ENCODE results near the gene MYO1D. TPM values are rescaled to one million over a fixed set of nuclear protein-coding genes. Genes with fewer than 3 reads are reported as not detected.

MYO1D gene
- total RNA-seq, 4 donors from 2014 or later, result 70.5 to 92.3 (median 72.7) TPM

DNA sequence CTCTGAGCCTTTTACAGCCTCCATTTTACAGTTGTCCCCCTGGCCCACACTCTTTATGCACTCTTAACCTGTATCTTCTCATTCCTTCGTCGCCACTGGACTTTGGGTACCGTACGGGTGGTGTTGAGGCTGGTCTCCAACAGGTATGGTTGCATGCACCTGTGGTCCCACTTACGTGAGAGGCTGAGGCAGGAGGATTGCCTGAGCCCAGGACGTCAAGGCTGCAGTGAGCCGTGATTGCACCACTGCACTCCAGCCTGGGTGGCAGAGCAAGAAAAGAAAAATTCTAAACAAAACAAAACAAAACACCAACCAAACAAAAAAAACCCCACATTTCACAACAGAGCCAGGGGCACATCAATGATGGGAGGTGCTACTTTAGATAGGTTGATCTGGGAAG is 36.7 kb upstream of the MYO1D start:
- TF ChIP-seq, protein P1, sequence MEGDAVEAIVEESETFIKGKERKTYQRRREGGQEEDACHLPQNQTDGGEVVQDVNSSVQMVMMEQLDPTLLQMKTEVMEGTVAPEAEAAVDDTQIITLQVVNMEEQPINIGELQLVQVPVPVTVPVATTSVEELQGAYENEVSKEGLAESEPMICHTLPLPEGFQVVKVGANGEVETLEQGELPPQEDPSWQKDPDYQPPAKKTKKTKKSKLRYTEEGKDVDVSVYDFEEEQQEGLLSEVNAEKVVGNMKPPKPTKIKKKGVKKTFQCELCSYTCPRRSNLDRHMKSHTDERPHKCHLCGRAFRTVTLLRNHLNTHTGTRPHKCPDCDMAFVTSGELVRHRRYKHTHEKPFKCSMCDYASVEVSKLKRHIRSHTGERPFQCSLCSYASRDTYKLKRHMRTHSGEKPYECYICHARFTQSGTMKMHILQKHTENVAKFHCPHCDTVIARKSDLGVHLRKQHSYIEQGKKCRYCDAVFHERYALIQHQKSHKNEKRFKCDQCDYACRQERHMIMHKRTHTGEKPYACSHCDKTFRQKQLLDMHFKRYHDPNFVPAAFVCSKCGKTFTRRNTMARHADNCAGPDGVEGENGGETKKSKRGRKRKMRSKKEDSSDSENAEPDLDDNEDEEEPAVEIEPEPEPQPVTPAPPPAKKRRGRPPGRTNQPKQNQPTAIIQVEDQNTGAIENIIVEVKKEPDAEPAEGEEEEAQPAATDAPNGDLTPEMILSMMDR (IDR thresholded peaks at IDR 0.05), result no peak
- no peak for TF ChIP-seq EP300 (IDR thresholded peaks at IDR 0.05)
- no peak for TF ChIP-seq POLR2AphosphoS5 (IDR thresholded peaks at IDR 0.05)
- H3K36me3 ChIP-seq, result no peaks in the 10 kb centered on the region
- H3K27ac ChIP-seq, result no peak overlapping the region
- no peaks in the 10 kb centered on the region for H3K27me3 ChIP-seq
- peaks cover 11% of the 10 kb centered on the region for H3K4me1 ChIP-seq
- no peaks in the 10 kb centered on the region for H3K9me3 ChIP-seq
- DNase-seq (ENCODE audit: low spot score in 2 of 2), result no peak
- 94% methylated on average over 7 of the region's 7 CpGs for WGBS
- H3K4me3 ChIP-seq, result no peak overlapping the region

DNA sequence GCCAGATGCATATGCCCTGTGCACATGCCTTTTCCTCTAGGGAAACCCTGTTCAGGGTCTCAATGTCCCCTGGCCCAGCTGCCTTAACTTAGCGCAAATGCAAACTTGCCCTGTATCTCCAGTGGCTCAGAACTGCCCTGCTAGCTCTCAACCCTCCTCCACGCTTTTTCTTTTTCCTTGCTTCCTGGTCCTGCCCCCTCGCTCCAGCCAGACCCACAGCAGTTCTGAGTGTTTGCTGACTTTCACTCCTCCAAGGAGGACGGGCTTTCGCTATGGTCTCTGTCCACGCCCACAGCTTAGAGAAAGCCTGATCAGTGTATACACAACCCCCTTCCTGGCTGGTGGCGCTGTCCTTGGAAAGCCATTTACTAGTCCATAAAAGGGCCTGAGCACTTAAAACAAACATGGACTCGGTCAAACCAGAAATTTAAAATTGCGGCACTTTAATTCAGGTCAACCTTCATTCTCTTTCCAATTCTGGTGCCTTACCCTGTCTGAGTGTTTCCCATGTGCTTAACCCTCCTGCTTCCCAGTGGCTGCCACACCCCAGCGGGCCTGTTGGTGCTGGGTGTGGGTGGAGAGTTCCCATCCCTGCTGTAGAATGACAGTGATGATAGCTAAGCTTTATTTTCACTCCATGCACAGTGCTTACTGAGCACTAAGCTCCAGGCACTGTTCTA is 35.4 kb upstream of the MYO1D start:
- WGBS, result 26% methylated on average over 10 of the region's 10 CpGs
- Histone ChIP-seq H3K4me1 (peaks cover 11% of the 10 kb centered on the region), H3K4me3 (peak overlapping the region; percentile 16), H3K36me3 (no peaks in the 10 kb centered on the region), H3K27me3 (no peaks in the 10 kb centered on the region), H3K27ac (peak overlapping the region; percentile 59), H3K9me3 (no peaks in the 10 kb centered on the region)
- peak in 1 of 2 donors; percentile 83 for DNase-seq (ENCODE audit: low spot score in 2 of 2)
- TF ChIP-seq EP300 (IDR thresholded peaks at IDR 0.05), result no peak
- TF ChIP-seq, protein P1 (IDR thresholded peaks at IDR 0.05), result no peak
- TF ChIP-seq POLR2A (IDR thresholded peaks at IDR 0.05), result no peak
- no peak for TF ChIP-seq POLR2AphosphoS5 (IDR thresholded peaks at IDR 0.05)

GRCh38 chr17:32910769-32911168 is 33.8 kb upstream of the MYO1D start:
- Histone ChIP-seq H3K4me1 (peaks cover 11% of the 10 kb centered on the region), H3K27ac (no peak overlapping the region), H3K36me3 (no peaks in the 10 kb centered on the region), H3K27me3 (no peaks in the 10 kb centered on the region), H3K4me3 (no peak overlapping the region), H3K9me3 (no peaks in the 10 kb centered on the region)
- TF ChIP-seq EP300 (IDR thresholded peaks at IDR 0.05) (no peak), POLR2AphosphoS5 (IDR thresholded peaks at IDR 0.05) (no peak), POLR2A (IDR thresholded peaks at IDR 0.05) (no peak)
- TF ChIP-seq, protein P1 (IDR thresholded peaks at IDR 0.05), result no peak
- DNase-seq (ENCODE audit: low spot score in 2 of 2), result no peak
- 96% methylated on average over 3 of the region's 3 CpGs for WGBS

- WGBS, result 22% methylated on average over 4 of the region's 4 CpGs
Measured at GRCh38 chr17:32909787-32910369, 33.0 kb upstream of the MYO1D start.

GRCh38 chr17:32907583-32907982 is 30.7 kb upstream of the MYO1D start:
- Histone ChIP-seq H3K4me3 (no peak overlapping the region), H3K4me1 (peaks cover 8% of the 10 kb centered on the region), H3K27me3 (no peaks in the 10 kb centered on the region), H3K27ac (no peak overlapping the region), H3K9me3 (no peaks in the 10 kb centered on the region), H3K36me3 (no peaks in the 10 kb centered on the region)
- DNase-seq (ENCODE audit: low spot score in 2 of 2), result no peak
- no peak for TF ChIP-seq EP300 (IDR thresholded peaks at IDR 0.05)
- no peak for TF ChIP-seq POLR2AphosphoS5 (IDR thresholded peaks at IDR 0.05)
- no peak for TF ChIP-seq POLR2A (IDR thresholded peaks at IDR 0.05)
- TF ChIP-seq, protein P1 (IDR thresholded peaks at IDR 0.05), result no peak
- 73% methylated on average over 6 of the region's 6 CpGs for WGBS

More at GRCh38 chr17:32909787-32910369, 33.0 kb upstream of the MYO1D start:
- Histone ChIP-seq H3K9me3 (no peaks in the 10 kb centered on the region), H3K27ac (no peak overlapping the region), H3K27me3 (no peaks in the 10 kb centered on the region), H3K4me1 (peaks cover 11% of the 10 kb centered on the region), H3K36me3 (no peaks in the 10 kb centered on the region), H3K4me3 (no peak overlapping the region)
- DNase-seq (ENCODE audit: low spot score in 2 of 2), result peak in 1 of 2 donors; percentile 74
- TF ChIP-seq, protein P1 (IDR thresholded peaks at IDR 0.05), result peak; percentile 55 to 81
- no peak for TF ChIP-seq POLR2AphosphoS5 (IDR thresholded peaks at IDR 0.05)

Measured in suprapubic skin (tissue), 4 donors.